ENCODE results near the gene ME3. TPM values are rescaled to one million over a fixed set of nuclear protein-coding genes. Genes with fewer than 3 reads are reported as not detected.

ME3 gene
- total and polyA plus RNA-seq, 4 donors: 1.4 to 7.2 (median 2.3) TPM

DNA sequence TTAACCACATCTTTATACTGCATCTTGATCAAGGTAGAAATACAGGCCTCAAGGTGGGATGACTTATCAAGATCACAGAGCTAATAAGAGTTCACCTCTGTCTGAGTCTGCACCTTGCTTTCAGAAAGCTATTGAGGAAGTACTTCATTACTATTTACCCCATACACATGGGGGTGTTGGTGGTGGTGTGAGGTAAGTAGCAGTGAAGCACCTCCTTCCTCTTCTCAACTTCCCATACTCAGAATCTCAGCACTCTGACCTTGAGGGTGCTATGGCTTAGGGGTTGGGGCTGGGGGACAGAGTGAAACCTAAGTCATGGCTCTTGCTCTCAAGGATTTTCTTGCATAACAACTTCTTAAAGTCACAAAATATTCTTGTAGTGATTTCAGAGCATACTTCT lies 56.9 kb downstream of the ME3 start:
- Histone ChIP-seq H3K4me3 (ENCODE audit: low read depth in 1 of 3, low read length in 3 of 3) (no peak overlapping the region), H3K36me3 (ENCODE audit: control insufficient read depth in 4 of 4, insufficient read depth in 3 of 4, low read depth in 1 of 4, low read length in 3 of 4) (no peaks in the 10 kb centered on the region), H3K9ac (ENCODE audit: low read depth in 1 of 2, low read length in 2 of 2) (no peak overlapping the region), H3K4me1 (ENCODE audit: control insufficient read depth in 4 of 4, insufficient read depth in 4 of 4, low read length in 3 of 4) (no peaks in the 10 kb centered on the region), H3K27me3 (ENCODE audit: control insufficient read depth in 4 of 4, insufficient read depth in 4 of 4, low read length in 3 of 4) (no peaks in the 10 kb centered on the region), H3K27ac (ENCODE audit: low read depth in 1 of 2, low read length in 2 of 2) (no peak overlapping the region), H3K9me3 (ENCODE audit: control insufficient read depth in 4 of 4, low read length in 3 of 4) (peaks cover 0 to 6% (median 0%) of the 10 kb centered on the region in 4 donors)
- TF ChIP-seq EGR1 (IDR thresholded peaks at IDR 0.05; ENCODE audit: low read depth in 2 of 2) (no peak), JUND (IDR thresholded peaks at IDR 0.05) (no peak), FOXA1 (IDR thresholded peaks at IDR 0.05) (no peak), TAF1 (conservative IDR thresholded peaks at IDR 0.05) (no peak), NR2F2 (IDR thresholded peaks at IDR 0.05) (no peak), YY1 (IDR thresholded peaks at IDR 0.05) (no peak), ATF3 (IDR thresholded peaks at IDR 0.05) (no peak), RXRA (IDR thresholded peaks at IDR 0.05) (no peak), REST (IDR thresholded peaks at IDR 0.05) (no peak), HNF4G (IDR thresholded peaks at IDR 0.05) (no peak)
- TF ChIP-seq, protein P1, sequence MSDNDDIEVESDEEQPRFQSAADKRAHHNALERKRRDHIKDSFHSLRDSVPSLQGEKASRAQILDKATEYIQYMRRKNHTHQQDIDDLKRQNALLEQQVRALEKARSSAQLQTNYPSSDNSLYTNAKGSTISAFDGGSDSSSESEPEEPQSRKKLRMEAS (IDR thresholded peaks at IDR 0.05): no peak
- no peak for DNase-seq (ENCODE audit: low spot score)

DNA sequence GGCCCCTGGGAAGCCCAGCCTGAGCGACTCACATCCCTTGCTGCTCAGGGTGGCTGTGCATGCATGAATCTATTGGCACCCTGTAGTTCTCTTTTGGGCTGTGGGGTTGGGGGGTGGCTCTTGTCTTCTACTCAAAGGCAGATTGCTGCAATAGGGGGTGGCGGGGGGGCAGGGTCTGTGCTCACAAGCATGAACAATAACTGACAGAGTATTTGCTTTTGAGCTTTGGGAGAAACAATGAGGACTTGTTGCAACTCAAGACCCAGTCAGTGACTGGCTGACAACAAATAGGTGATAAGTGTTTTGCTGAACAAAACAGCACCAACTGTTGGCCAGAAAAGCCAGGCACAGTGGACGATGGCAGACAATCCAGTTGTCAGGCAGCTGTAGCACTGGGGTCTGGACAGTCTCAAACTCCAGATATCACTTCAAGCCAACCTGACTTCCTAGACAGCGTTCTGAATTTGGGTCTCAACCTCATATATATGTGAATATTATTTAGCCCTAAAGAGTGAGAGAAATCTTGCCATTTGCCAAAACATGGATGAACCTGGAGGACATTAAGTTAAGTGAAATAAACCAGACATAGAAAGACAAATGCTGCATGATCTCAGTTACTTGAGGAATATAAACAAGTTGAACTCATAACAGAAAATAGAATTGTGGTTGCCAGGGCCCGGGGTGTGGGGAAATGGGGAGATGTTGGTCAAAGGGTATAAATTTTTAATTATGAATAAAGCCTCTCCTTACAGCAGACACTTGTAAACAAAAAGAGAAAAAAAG lies 61.7 kb downstream of the ME3 start:
- no peak overlapping the region for H3K4me3 ChIP-seq (ENCODE audit: low read depth in 1 of 3, low read length in 3 of 3)
- peaks cover 0 to 5% (median 1%) of the 10 kb centered on the region in 4 donors for H3K4me1 ChIP-seq (ENCODE audit: control insufficient read depth in 4 of 4, insufficient read depth in 4 of 4, low read length in 3 of 4)
- no peak overlapping the region for H3K9ac ChIP-seq (ENCODE audit: low read depth in 1 of 2, low read length in 2 of 2)
- no peaks in the 10 kb centered on the region for H3K27me3 ChIP-seq (ENCODE audit: control insufficient read depth in 4 of 4, insufficient read depth in 4 of 4, low read length in 3 of 4)
- DNase-seq (ENCODE audit: low spot score): no peak
- 80% methylated on average over 5 of the region's 5 CpGs for WGBS
- H3K9me3 ChIP-seq (ENCODE audit: control insufficient read depth in 4 of 4, low read length in 3 of 4): peaks cover 0 to 6% (median 0%) of the 10 kb centered on the region in 4 donors
- H3K27ac ChIP-seq (ENCODE audit: low read depth in 1 of 2, low read length in 2 of 2): no peak overlapping the region
- no peak for TF ChIP-seq RAD21 (IDR thresholded peaks at IDR 0.05)
- no peak for TF ChIP-seq NR2F2 (IDR thresholded peaks at IDR 0.05)
- no peak for TF ChIP-seq RXRA (IDR thresholded peaks at IDR 0.05)
- TF ChIP-seq HNF4G (IDR thresholded peaks at IDR 0.05): no peak
- TF ChIP-seq REST (IDR thresholded peaks at IDR 0.05): no peak
- TF ChIP-seq, protein P2, sequence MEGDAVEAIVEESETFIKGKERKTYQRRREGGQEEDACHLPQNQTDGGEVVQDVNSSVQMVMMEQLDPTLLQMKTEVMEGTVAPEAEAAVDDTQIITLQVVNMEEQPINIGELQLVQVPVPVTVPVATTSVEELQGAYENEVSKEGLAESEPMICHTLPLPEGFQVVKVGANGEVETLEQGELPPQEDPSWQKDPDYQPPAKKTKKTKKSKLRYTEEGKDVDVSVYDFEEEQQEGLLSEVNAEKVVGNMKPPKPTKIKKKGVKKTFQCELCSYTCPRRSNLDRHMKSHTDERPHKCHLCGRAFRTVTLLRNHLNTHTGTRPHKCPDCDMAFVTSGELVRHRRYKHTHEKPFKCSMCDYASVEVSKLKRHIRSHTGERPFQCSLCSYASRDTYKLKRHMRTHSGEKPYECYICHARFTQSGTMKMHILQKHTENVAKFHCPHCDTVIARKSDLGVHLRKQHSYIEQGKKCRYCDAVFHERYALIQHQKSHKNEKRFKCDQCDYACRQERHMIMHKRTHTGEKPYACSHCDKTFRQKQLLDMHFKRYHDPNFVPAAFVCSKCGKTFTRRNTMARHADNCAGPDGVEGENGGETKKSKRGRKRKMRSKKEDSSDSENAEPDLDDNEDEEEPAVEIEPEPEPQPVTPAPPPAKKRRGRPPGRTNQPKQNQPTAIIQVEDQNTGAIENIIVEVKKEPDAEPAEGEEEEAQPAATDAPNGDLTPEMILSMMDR (IDR thresholded peaks at IDR 0.05; ENCODE audit: low read depth, low read length, missing input control): no peak
- no peak for TF ChIP-seq ATF3 (IDR thresholded peaks at IDR 0.05)
- TF ChIP-seq, protein P1 (IDR thresholded peaks at IDR 0.05): no peak
- TF ChIP-seq JUND (IDR thresholded peaks at IDR 0.05): no peak
- TF ChIP-seq, protein P3, sequence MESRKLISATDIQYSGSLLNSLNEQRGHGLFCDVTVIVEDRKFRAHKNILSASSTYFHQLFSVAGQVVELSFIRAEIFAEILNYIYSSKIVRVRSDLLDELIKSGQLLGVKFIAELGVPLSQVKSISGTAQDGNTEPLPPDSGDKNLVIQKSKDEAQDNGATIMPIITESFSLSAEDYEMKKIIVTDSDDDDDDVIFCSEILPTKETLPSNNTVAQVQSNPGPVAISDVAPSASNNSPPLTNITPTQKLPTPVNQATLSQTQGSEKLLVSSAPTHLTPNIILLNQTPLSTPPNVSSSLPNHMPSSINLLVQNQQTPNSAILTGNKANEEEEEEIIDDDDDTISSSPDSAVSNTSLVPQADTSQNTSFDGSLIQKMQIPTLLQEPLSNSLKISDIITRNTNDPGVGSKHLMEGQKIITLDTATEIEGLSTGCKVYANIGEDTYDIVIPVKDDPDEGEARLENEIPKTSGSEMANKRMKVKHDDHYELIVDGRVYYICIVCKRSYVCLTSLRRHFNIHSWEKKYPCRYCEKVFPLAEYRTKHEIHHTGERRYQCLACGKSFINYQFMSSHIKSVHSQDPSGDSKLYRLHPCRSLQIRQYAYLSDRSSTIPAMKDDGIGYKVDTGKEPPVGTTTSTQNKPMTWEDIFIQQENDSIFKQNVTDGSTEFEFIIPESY (IDR thresholded peaks at IDR 0.05): no peak
- no peak for TF ChIP-seq GABPA (IDR thresholded peaks at IDR 0.05 in 1 of 2, conservative IDR thresholded peaks at IDR 0.05 in 1 of 2)
- no peaks in the 10 kb centered on the region for H3K36me3 ChIP-seq (ENCODE audit: control insufficient read depth in 4 of 4, insufficient read depth in 3 of 4, low read depth in 1 of 4, low read length in 3 of 4)

All from liver (tissue), 9 donors.